SK-N-SH (cell line): ENCODE results near the gene ANKRD33B.

Experiments used
- EP300 ChIP-seq, 2 experiments: IDR thresholded peaks; 2 replicates each; pipeline versions ENCODE4 v1.4.0 to v1.6.1; 2012; ENCODE audit warnings: borderline replicate concordance in 1 of 2, low read depth in 1 of 2, low read length in 1 of 2
- EZH2phosphoT487 ChIP-seq: fragments of 200-600 bp; sonication (generic); IDR thresholded peaks from 2 replicates; pipeline ENCODE4 v1.6.1; 2017; ENCODE audit warnings: low read depth, mixed run types, mild to moderate bottlenecking, antibody characterized with exemption, moderate library complexity, borderline replicate concordance
- RAD21 ChIP-seq: IDR thresholded peaks from 2 replicates; pipeline ENCODE4 v1.6.1; 2012; ENCODE audit warnings: mild to moderate bottlenecking, low read length
- RCOR1 ChIP-seq: fragments of 150-350 bp; IDR thresholded peaks from 2 replicates; pipeline ENCODE4 v1.6.1; 2017; ENCODE audit warnings: antibody characterized with exemption, low read length
- SIN3A ChIP-seq: IDR thresholded peaks from 2 replicates; pipeline ENCODE4 v1.6.1; 2012; ENCODE audit warnings: low read depth, mild to moderate bottlenecking, low read length, moderate library complexity, borderline replicate concordance
- TCF12 ChIP-seq: IDR thresholded peaks from 2 replicates; pipeline ENCODE4 v1.4.0; 2012
- USF2 ChIP-seq: fragments of 150-350 bp; IDR thresholded peaks from 2 replicates; pipeline ENCODE4 v1.6.1; 2017; ENCODE audit warnings: antibody characterized with exemption, low read length, low read depth, borderline replicate concordance
- TF ChIP-seq, protein P1 (sequence below): fragments of 200-600 bp; sonication (generic); IDR thresholded peaks from 2 replicates; pipeline ENCODE4 v1.6.1; 2017; ENCODE audit warnings: antibody characterized with exemption, mild to moderate bottlenecking, moderate library complexity

- TF ChIP-seq, protein P1, sequence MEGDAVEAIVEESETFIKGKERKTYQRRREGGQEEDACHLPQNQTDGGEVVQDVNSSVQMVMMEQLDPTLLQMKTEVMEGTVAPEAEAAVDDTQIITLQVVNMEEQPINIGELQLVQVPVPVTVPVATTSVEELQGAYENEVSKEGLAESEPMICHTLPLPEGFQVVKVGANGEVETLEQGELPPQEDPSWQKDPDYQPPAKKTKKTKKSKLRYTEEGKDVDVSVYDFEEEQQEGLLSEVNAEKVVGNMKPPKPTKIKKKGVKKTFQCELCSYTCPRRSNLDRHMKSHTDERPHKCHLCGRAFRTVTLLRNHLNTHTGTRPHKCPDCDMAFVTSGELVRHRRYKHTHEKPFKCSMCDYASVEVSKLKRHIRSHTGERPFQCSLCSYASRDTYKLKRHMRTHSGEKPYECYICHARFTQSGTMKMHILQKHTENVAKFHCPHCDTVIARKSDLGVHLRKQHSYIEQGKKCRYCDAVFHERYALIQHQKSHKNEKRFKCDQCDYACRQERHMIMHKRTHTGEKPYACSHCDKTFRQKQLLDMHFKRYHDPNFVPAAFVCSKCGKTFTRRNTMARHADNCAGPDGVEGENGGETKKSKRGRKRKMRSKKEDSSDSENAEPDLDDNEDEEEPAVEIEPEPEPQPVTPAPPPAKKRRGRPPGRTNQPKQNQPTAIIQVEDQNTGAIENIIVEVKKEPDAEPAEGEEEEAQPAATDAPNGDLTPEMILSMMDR, result no peak
- TF ChIP-seq RAD21, result no peak
- TF ChIP-seq USF2, result no peak
- TF ChIP-seq SIN3A, result no peak
- no peak for TF ChIP-seq EP300 (IDR thresholded peaks at IDR 0.05; ENCODE audit: borderline replicate concordance in 1 of 2, low read depth in 1 of 2, low read length in 1 of 2)
- TF ChIP-seq EZH2phosphoT487, result no peak
- TF ChIP-seq TCF12, result no peak
- TF ChIP-seq RCOR1, result no peak
Observed at GRCh38 chr5:10617103-10617502, 53.2 kb downstream of the ANKRD33B start.
